Breast epithelium (tissue), 3 donors: ENCODE results near the gene LSM11.

Experiments
- POLR2A ChIP-seq: fragments of 450-650 bp; IDR thresholded peaks from one replicate; pipeline ENCODE4 v1.6.1; 2016; ENCODE audit warnings: antibody characterized with exemption, mild to moderate bottlenecking, moderate library complexity
- POLR2AphosphoS5 ChIP-seq, 3 donors: sonication (generic); formaldehyde crosslinking; IDR thresholded peaks; one replicate each; pipeline ENCODE4 v1.6.1; 2017; ENCODE audit warnings: antibody characterized with exemption in 3 of 3
- TF ChIP-seq, protein P1 (sequence below), 3 donors: fragments of 450-650 bp; IDR thresholded peaks; one replicate each; pipeline ENCODE4 v1.5.1; 2016 to 2017; ENCODE audit warnings: antibody characterized with exemption in 3 of 3, mild to moderate bottlenecking in 3 of 3, moderate library complexity in 3 of 3

DNA sequence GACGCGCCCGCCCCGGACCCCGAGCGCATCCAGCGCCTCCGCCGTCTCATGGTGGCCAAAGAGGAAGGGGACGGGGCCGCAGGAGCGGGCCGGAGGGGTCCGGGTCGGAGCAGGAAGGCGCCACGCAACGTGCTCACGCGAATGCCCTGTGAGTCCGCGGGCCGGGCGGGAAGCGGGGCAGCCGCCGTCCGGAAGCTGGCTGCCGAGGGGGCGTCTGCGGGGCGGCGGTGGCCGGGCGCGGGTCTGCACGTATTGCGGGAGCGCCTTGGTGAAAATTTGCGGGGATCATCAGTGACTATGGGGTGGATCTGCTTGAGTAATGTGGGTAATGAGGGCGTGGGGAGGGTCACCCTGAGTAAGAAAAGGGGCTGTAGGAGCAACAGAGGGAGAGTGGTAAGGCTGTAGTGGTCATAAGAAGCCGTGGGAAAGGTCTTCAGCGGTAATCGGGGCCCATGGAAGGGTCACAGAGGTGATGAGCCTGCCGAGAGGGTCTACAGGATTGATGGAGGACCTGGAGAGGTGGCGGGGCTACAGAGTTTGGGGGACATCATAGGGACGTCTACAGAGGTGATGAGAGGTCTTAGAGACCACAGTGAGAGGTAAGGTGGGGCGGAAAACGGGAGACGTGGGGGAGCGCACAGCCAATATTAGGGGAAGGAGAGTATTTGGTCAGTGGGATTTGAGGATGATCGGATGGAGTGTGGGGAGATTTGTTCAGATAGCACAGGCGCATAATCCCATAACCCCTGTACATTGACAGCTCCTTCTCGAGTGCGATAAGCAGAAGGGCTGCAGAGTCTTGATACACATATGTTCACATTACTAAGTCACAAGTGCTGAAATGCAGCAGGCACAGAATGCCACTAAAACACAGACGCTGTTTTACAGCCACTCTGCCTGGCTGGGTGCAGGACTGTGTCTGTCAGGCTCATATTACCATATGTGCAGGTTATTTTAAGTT, 819 bp downstream of the LSM11 start:
- TF ChIP-seq, protein P1, sequence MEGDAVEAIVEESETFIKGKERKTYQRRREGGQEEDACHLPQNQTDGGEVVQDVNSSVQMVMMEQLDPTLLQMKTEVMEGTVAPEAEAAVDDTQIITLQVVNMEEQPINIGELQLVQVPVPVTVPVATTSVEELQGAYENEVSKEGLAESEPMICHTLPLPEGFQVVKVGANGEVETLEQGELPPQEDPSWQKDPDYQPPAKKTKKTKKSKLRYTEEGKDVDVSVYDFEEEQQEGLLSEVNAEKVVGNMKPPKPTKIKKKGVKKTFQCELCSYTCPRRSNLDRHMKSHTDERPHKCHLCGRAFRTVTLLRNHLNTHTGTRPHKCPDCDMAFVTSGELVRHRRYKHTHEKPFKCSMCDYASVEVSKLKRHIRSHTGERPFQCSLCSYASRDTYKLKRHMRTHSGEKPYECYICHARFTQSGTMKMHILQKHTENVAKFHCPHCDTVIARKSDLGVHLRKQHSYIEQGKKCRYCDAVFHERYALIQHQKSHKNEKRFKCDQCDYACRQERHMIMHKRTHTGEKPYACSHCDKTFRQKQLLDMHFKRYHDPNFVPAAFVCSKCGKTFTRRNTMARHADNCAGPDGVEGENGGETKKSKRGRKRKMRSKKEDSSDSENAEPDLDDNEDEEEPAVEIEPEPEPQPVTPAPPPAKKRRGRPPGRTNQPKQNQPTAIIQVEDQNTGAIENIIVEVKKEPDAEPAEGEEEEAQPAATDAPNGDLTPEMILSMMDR (IDR thresholded peaks at IDR 0.05) = no peak
- TF ChIP-seq POLR2A (no peak), POLR2AphosphoS5 (IDR thresholded peaks at IDR 0.05) (no peak)
